ENCODE results near the gene ANKRD28. TPM values are rescaled to one million over a fixed set of nuclear protein-coding genes. Genes with fewer than 3 reads are reported as not detected.

Gene ANKRD28
- polyA plus RNA-seq, 1 of the 3 experiments (the other 2 are of a cell fraction): 74.8 TPM

GRCh38 chr3:15632212-15632580, 165.6 kb downstream of the ANKRD28 start:
- Histone ChIP-seq H4K20me1 (ENCODE audit: insufficient read depth) (no peaks in the 10 kb centered on the region), H3K36me3 (replicated peaks in 1 of 2; ENCODE audit: control insufficient read depth in 1 of 2, insufficient read depth in 2 of 2, low read length in 1 of 2) (no peaks in the 10 kb centered on the region), H3K27ac (ENCODE audit: low read depth in 2 of 2, low read length in 1 of 2) (peak overlapping the region in 1 of 2 experiments; percentile 94; a peak in 2 of 4 replicates), H2AFZ (ENCODE audit: low read depth) (no peak overlapping the region), H3K9me3 (no peaks in the 10 kb centered on the region), H3F3A (replicated peaks; ENCODE audit: insufficient read depth) (peaks cover 57% of the 10 kb centered on the region), H3K79me2 (ENCODE audit: insufficient read depth) (peaks cover 12% of the 10 kb centered on the region; the same call in 1 of the 2 replicates), H3K9me2 (no peaks in the 10 kb centered on the region), H3K27me3 (ENCODE audit: insufficient read depth) (no peaks in the 10 kb centered on the region), H3K4me1 (ENCODE audit: control insufficient read depth in 1 of 2, insufficient read depth in 2 of 2, low read depth in 1 of 2, low read length in 1 of 2) (peaks cover 42 to 45% of the 10 kb centered on the region in 2 experiments), H3K9ac (no peak overlapping the region), H3K4me2 (no peak overlapping the region), H3K4me3 (ENCODE audit: low read depth in 2 of 2, low read length in 1 of 2) (no peak overlapping the region)
- ChIA-PET POLR2A (no interaction called here), CTCF (interaction anchor here (8.0 kb wide), 1 partner anchor 179 kb away, joined by 78 read pairs; no protein-coding TSS in a partner anchor)
- no peak for DNase-seq
- TF ChIP-seq EP300 (IDR thresholded peaks at IDR 0.05; ENCODE audit: borderline replicate concordance in 1 of 2, low read depth in 1 of 2, low read length in 1 of 2) (no peak), RXRA (IDR thresholded peaks at IDR 0.05; ENCODE audit: borderline replicate concordance, low read depth) (no peak), MEF2A (IDR thresholded peaks at IDR 0.05; ENCODE audit: borderline replicate concordance, low read depth) (no peak), RFX5 (IDR thresholded peaks at IDR 0.05; ENCODE audit: low read length) (no peak), TCF12 (IDR thresholded peaks at IDR 0.05) (no peak), FOXJ3 (CRISPR knock-in tag; IDR thresholded peaks at IDR 0.05) (no peak), GABPA (IDR thresholded peaks at IDR 0.05; ENCODE audit: low read depth) (no peak), RCOR1 (IDR thresholded peaks at IDR 0.05; ENCODE audit: low read length) (no peak), MXI1 (IDR thresholded peaks at IDR 0.05; ENCODE audit: low read depth, low read length) (no peak)
- TF ChIP-seq, protein P1, sequence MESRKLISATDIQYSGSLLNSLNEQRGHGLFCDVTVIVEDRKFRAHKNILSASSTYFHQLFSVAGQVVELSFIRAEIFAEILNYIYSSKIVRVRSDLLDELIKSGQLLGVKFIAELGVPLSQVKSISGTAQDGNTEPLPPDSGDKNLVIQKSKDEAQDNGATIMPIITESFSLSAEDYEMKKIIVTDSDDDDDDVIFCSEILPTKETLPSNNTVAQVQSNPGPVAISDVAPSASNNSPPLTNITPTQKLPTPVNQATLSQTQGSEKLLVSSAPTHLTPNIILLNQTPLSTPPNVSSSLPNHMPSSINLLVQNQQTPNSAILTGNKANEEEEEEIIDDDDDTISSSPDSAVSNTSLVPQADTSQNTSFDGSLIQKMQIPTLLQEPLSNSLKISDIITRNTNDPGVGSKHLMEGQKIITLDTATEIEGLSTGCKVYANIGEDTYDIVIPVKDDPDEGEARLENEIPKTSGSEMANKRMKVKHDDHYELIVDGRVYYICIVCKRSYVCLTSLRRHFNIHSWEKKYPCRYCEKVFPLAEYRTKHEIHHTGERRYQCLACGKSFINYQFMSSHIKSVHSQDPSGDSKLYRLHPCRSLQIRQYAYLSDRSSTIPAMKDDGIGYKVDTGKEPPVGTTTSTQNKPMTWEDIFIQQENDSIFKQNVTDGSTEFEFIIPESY (IDR thresholded peaks at IDR 0.05; ENCODE audit: borderline replicate concordance, low read depth): no peak
- TF ChIP-seq, protein P2, sequence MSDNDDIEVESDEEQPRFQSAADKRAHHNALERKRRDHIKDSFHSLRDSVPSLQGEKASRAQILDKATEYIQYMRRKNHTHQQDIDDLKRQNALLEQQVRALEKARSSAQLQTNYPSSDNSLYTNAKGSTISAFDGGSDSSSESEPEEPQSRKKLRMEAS (IDR thresholded peaks at IDR 0.05; ENCODE audit: low read depth): no peak
- TF ChIP-seq, protein P3, sequence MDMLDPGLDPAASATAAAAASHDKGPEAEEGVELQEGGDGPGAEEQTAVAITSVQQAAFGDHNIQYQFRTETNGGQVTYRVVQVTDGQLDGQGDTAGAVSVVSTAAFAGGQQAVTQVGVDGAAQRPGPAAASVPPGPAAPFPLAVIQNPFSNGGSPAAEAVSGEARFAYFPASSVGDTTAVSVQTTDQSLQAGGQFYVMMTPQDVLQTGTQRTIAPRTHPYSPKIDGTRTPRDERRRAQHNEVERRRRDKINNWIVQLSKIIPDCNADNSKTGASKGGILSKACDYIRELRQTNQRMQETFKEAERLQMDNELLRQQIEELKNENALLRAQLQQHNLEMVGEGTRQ (IDR thresholded peaks at IDR 0.05; ENCODE audit: borderline replicate concordance, low read depth, low read length): no peak
- WGBS (ENCODE audit: low lambda C conversion rate): 93% methylated on average over 2 of the region's 4 CpGs

DNA sequence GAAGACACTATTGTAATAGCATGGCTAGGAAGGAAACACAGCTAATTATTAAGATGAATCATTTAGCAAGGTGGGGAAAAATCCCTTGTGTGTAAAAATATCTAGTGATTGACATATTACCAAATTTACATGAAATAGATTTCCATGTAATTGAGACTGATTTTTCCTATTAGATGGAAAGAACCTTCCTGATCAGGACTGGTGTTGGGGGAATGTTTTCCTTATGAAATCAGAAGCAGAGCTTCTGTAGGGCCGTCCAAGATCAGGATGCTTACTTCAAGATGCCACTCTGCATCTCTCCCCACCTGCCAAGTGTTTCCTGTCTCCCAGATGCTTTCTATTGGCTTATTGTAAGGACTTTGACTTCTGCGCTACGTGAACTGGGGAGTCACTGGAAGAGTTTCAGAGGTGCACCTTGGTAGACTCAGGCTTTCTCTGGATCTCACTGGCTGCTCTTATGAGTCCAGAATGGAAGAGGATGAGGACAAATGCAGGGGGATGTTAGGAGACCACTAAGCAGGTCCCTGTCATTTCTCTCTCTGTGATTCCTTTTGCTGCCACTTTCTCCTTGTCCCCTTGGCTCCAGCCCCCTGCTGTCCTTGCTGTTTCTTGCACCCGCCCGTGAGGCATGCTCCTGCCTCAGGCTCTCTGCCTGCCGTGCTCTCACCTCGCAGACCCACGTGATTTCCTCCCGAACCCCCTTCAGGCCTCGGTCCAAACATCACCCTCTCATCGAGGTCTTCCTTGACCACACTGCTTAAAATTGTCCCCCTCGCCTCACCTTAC, 166.2 kb downstream of the ANKRD28 start:
- peaks cover 52% of the 10 kb centered on the region for H3F3A ChIP-seq (replicated peaks; ENCODE audit: insufficient read depth)
- H3K79me2 ChIP-seq (ENCODE audit: insufficient read depth): peaks cover 12% of the 10 kb centered on the region; the same call in 1 of the 2 replicates
- no peaks in the 10 kb centered on the region for H4K20me1 ChIP-seq (ENCODE audit: insufficient read depth)
- peaks cover 39 to 41% of the 10 kb centered on the region in 2 experiments for H3K4me1 ChIP-seq (ENCODE audit: control insufficient read depth in 1 of 2, insufficient read depth in 2 of 2, low read depth in 1 of 2, low read length in 1 of 2)
- DNase-seq: no peak
- H3K27me3 ChIP-seq (ENCODE audit: insufficient read depth): no peaks in the 10 kb centered on the region
- peak overlapping the region; percentile 51; the same call in 1 of the 2 replicates for H3K9ac ChIP-seq
- H2AFZ ChIP-seq (ENCODE audit: low read depth): no peak overlapping the region
- peak overlapping the region; percentile 79 to 94; a peak in 3 of 4 replicates for H3K27ac ChIP-seq (ENCODE audit: low read depth in 2 of 2, low read length in 1 of 2)
- 77% methylated on average over 12 of the region's 12 CpGs for WGBS (ENCODE audit: low lambda C conversion rate)
- no peak overlapping the region for H3K4me3 ChIP-seq (ENCODE audit: low read depth in 2 of 2, low read length in 1 of 2)
- no peaks in the 10 kb centered on the region for H3K36me3 ChIP-seq (replicated peaks in 1 of 2; ENCODE audit: control insufficient read depth in 1 of 2, insufficient read depth in 2 of 2, low read length in 1 of 2)
- CTCF ChIA-PET: interaction anchor here (1.0 to 8.0 kb wide), 7 partner anchors 18 to 550 kb away, joined by 3 to 78 read pairs (median 4); no protein-coding TSS in a partner anchor
- H3K4me2 ChIP-seq: 0 out of 2 replicates have a peak overlapping the region, but pooled peaks have one; percentile 25
- no peaks in the 10 kb centered on the region for H3K9me3 ChIP-seq
- H3K9me2 ChIP-seq: no peaks in the 10 kb centered on the region
- POLR2A ChIA-PET: no interaction called here
- no peak for TF ChIP-seq ELF1 (IDR thresholded peaks at IDR 0.05)
- TF ChIP-seq SMC3 (IDR thresholded peaks at IDR 0.05; ENCODE audit: low read depth, low read length): no peak
- TF ChIP-seq GABPA (IDR thresholded peaks at IDR 0.05; ENCODE audit: low read depth): no peak
- no peak for TF ChIP-seq REST (IDR thresholded peaks at IDR 0.05; ENCODE audit: low read depth, low read length)
- TF ChIP-seq FOXM1 (IDR thresholded peaks at IDR 0.05; ENCODE audit: low read depth): no peak
- no peak for TF ChIP-seq SIN3A (IDR thresholded peaks at IDR 0.05; ENCODE audit: borderline replicate concordance, low read depth, low read length)
- no peak for TF ChIP-seq RFX5 (IDR thresholded peaks at IDR 0.05; ENCODE audit: low read length)
- no peak for TF ChIP-seq RAD21 (IDR thresholded peaks at IDR 0.05; ENCODE audit: low read length)
- TF ChIP-seq RCOR1 (IDR thresholded peaks at IDR 0.05; ENCODE audit: low read length): no peak

Measured in SK-N-SH (cell line).